ENCODE measurements around the gene ITGB2. TPM values are rescaled to one million over a fixed set of nuclear protein-coding genes. Genes with fewer than 3 reads are reported as not detected.

ITGB2 gene
- total RNA-seq, 1 donor from 2014 or later: 19.8 TPM

- H3K27ac ChIP-seq (ENCODE audit: low read depth, low read length): no peak overlapping the region
- no peaks in the 10 kb centered on the region for H3K9me3 ChIP-seq (ENCODE audit: control insufficient read depth in 3 of 3, low read length in 3 of 3)
- H3K27me3 ChIP-seq (ENCODE audit: control insufficient read depth in 3 of 3, insufficient read depth in 3 of 3, low read length in 3 of 3): no peaks in the 10 kb centered on the region
- H3K9ac ChIP-seq (ENCODE audit: low read depth in 1 of 3, low read length in 3 of 3): peak overlapping the region in 1 of 3 donors; percentile 50
- no peak overlapping the region for H3K4me3 ChIP-seq (ENCODE audit: low read length in 3 of 3)
- peaks cover 30 to 40% (median 32%) of the 10 kb centered on the region in 3 donors for H3K4me1 ChIP-seq (ENCODE audit: control insufficient read depth in 3 of 3, insufficient read depth in 3 of 3, low read length in 3 of 3)
- peaks cover 19 to 25% (median 20%) of the 10 kb centered on the region in 3 donors for H3K36me3 ChIP-seq (ENCODE audit: control insufficient read depth in 3 of 3, insufficient read depth in 3 of 3, low read length in 3 of 3)
Observed at GRCh38 chr21:44941567-44941966, 20.9 kb upstream of the ITGB2 start.

GRCh38 chr21:44940116-44940631, 19.5 kb upstream of the ITGB2 start:
- Histone ChIP-seq H3K4me3 (ENCODE audit: low read length in 3 of 3) (peak overlapping the region; percentile 81 to 93 (median 90)), H3K9ac (ENCODE audit: low read depth in 1 of 3, low read length in 3 of 3) (peak overlapping the region; percentile 83 to 89 (median 86)), H3K27ac (ENCODE audit: low read depth, low read length) (no peak overlapping the region), H3K36me3 (ENCODE audit: control insufficient read depth in 3 of 3, insufficient read depth in 3 of 3, low read length in 3 of 3) (peaks cover 17 to 21% (median 17%) of the 10 kb centered on the region in 3 donors), H3K9me3 (ENCODE audit: control insufficient read depth in 3 of 3, low read length in 3 of 3) (no peaks in the 10 kb centered on the region), H3K4me1 (ENCODE audit: control insufficient read depth in 3 of 3, insufficient read depth in 3 of 3, low read length in 3 of 3) (peaks cover 28 to 36% (median 29%) of the 10 kb centered on the region in 3 donors), H3K27me3 (ENCODE audit: control insufficient read depth in 3 of 3, insufficient read depth in 3 of 3, low read length in 3 of 3) (peaks cover 0 to 4% (median 0%) of the 10 kb centered on the region in 3 donors)

- H3K4me1 ChIP-seq (ENCODE audit: control insufficient read depth in 3 of 3, insufficient read depth in 3 of 3, low read length in 3 of 3): peaks cover 28 to 36% (median 29%) of the 10 kb centered on the region in 3 donors
- H3K9me3 ChIP-seq (ENCODE audit: control insufficient read depth in 3 of 3, low read length in 3 of 3): no peaks in the 10 kb centered on the region
- H3K4me3 ChIP-seq (ENCODE audit: low read length in 3 of 3): peak within 1 kb of the TSS; percentile 81 to 93 (median 90)
- H3K9ac ChIP-seq (ENCODE audit: low read depth in 1 of 3, low read length in 3 of 3): peak within 1 kb of the TSS; percentile 83 to 89 (median 89)
- peaks cover 12 to 15% (median 13%) of the 10 kb centered on the region in 3 donors for H3K36me3 ChIP-seq (ENCODE audit: control insufficient read depth in 3 of 3, insufficient read depth in 3 of 3, low read length in 3 of 3)
- H3K27ac ChIP-seq (ENCODE audit: low read depth, low read length): peak within 1 kb of the TSS; percentile 25
- H3K27me3 ChIP-seq (ENCODE audit: control insufficient read depth in 3 of 3, insufficient read depth in 3 of 3, low read length in 3 of 3): peaks cover 0 to 10% (median 0%) of the 10 kb centered on the region in 3 donors
Observed at GRCh38 chr21:44939532-44940115, 18.9 kb upstream of the ITGB2 start, which contains the start of gene SLX9. Gene SLX9 (plus strand): TSS chr21:44940029. CDS start chr21:44940058, 29 bp downstream.

GRCh38 chr21:44938772-44939531, 18.3 kb upstream of the ITGB2 start:
- Histone ChIP-seq H3K36me3 (ENCODE audit: control insufficient read depth in 3 of 3, insufficient read depth in 3 of 3, low read length in 3 of 3) (peaks cover 5 to 10% (median 7%) of the 10 kb centered on the region in 3 donors), H3K9me3 (ENCODE audit: control insufficient read depth in 3 of 3, low read length in 3 of 3) (no peaks in the 10 kb centered on the region), H3K9ac (ENCODE audit: low read depth in 1 of 3, low read length in 3 of 3) (peak overlapping the region; percentile 70 to 89 (median 89)), H3K27ac (ENCODE audit: low read depth, low read length) (peak overlapping the region; percentile 25), H3K4me3 (ENCODE audit: low read length in 3 of 3) (peak overlapping the region; percentile 79 to 90 (median 81)), H3K27me3 (ENCODE audit: control insufficient read depth in 3 of 3, insufficient read depth in 3 of 3, low read length in 3 of 3) (peaks cover 2 to 16% (median 4%) of the 10 kb centered on the region in 3 donors), H3K4me1 (ENCODE audit: control insufficient read depth in 3 of 3, insufficient read depth in 3 of 3, low read length in 3 of 3) (peaks cover 28 to 37% (median 29%) of the 10 kb centered on the region in 3 donors)

- H3K4me1 ChIP-seq (ENCODE audit: control insufficient read depth in 3 of 3, insufficient read depth in 3 of 3, low read length in 3 of 3): peaks cover 19 to 39% (median 19%) of the 10 kb centered on the region in 3 donors
- H3K9me3 ChIP-seq (ENCODE audit: control insufficient read depth in 3 of 3, low read length in 3 of 3): no peaks in the 10 kb centered on the region
- H3K9ac ChIP-seq (ENCODE audit: low read depth in 1 of 3, low read length in 3 of 3): no peak overlapping the region
- H3K27me3 ChIP-seq (ENCODE audit: control insufficient read depth in 3 of 3, insufficient read depth in 3 of 3, low read length in 3 of 3): peaks cover 19 to 43% (median 36%) of the 10 kb centered on the region in 3 donors
- no peak overlapping the region for H3K4me3 ChIP-seq (ENCODE audit: low read length in 3 of 3)
- H3K36me3 ChIP-seq (ENCODE audit: control insufficient read depth in 3 of 3, insufficient read depth in 3 of 3, low read length in 3 of 3): peaks cover 0 to 2% (median 0%) of the 10 kb centered on the region in 3 donors
- no peak overlapping the region for H3K27ac ChIP-seq (ENCODE audit: low read depth, low read length)
Observed at GRCh38 chr21:44935533-44935927, 14.8 kb upstream of the ITGB2 start.

- Histone ChIP-seq H3K4me1 (ENCODE audit: control insufficient read depth in 3 of 3, insufficient read depth in 3 of 3, low read length in 3 of 3) (peaks cover 16 to 34% (median 17%) of the 10 kb centered on the region in 3 donors), H3K9ac (ENCODE audit: low read depth in 1 of 3, low read length in 3 of 3) (no peak overlapping the region), H3K9me3 (ENCODE audit: control insufficient read depth in 3 of 3, low read length in 3 of 3) (no peaks in the 10 kb centered on the region), H3K36me3 (ENCODE audit: control insufficient read depth in 3 of 3, insufficient read depth in 3 of 3, low read length in 3 of 3) (peaks cover 0 to 2% (median 0%) of the 10 kb centered on the region in 3 donors), H3K27ac (ENCODE audit: low read depth, low read length) (no peak overlapping the region), H3K4me3 (ENCODE audit: low read length in 3 of 3) (no peak overlapping the region), H3K27me3 (ENCODE audit: control insufficient read depth in 3 of 3, insufficient read depth in 3 of 3, low read length in 3 of 3) (peaks cover 22 to 43% (median 41%) of the 10 kb centered on the region in 3 donors)
Observed at GRCh38 chr21:44934797-44935532, 14.3 kb upstream of the ITGB2 start.

GRCh38 chr21:44934276-44934675, 13.6 kb upstream of the ITGB2 start:
- H3K27me3 ChIP-seq (ENCODE audit: control insufficient read depth in 3 of 3, insufficient read depth in 3 of 3, low read length in 3 of 3): peaks cover 28 to 47% (median 46%) of the 10 kb centered on the region in 3 donors
- no peak overlapping the region for H3K4me3 ChIP-seq (ENCODE audit: low read length in 3 of 3)
- H3K27ac ChIP-seq (ENCODE audit: low read depth, low read length): no peak overlapping the region
- H3K9ac ChIP-seq (ENCODE audit: low read depth in 1 of 3, low read length in 3 of 3): no peak overlapping the region
- peaks cover 15 to 30% (median 16%) of the 10 kb centered on the region in 3 donors for H3K4me1 ChIP-seq (ENCODE audit: control insufficient read depth in 3 of 3, insufficient read depth in 3 of 3, low read length in 3 of 3)
- H3K36me3 ChIP-seq (ENCODE audit: control insufficient read depth in 3 of 3, insufficient read depth in 3 of 3, low read length in 3 of 3): peaks cover 0 to 2% (median 0%) of the 10 kb centered on the region in 3 donors
- peaks cover 0 to 2% (median 0%) of the 10 kb centered on the region in 3 donors for H3K9me3 ChIP-seq (ENCODE audit: control insufficient read depth in 3 of 3, low read length in 3 of 3)

GRCh38 chr21:44933918-44934260, 13.2 kb upstream of the ITGB2 start:
- Histone ChIP-seq H3K9ac (ENCODE audit: low read depth in 1 of 3, low read length in 3 of 3) (no peak overlapping the region), H3K27me3 (ENCODE audit: control insufficient read depth in 3 of 3, insufficient read depth in 3 of 3, low read length in 3 of 3) (peaks cover 28 to 51% (median 46%) of the 10 kb centered on the region in 3 donors), H3K4me1 (ENCODE audit: control insufficient read depth in 3 of 3, insufficient read depth in 3 of 3, low read length in 3 of 3) (peaks cover 12 to 26% (median 12%) of the 10 kb centered on the region in 3 donors), H3K9me3 (ENCODE audit: control insufficient read depth in 3 of 3, low read length in 3 of 3) (peaks cover 0 to 2% (median 0%) of the 10 kb centered on the region in 3 donors), H3K36me3 (ENCODE audit: control insufficient read depth in 3 of 3, insufficient read depth in 3 of 3, low read length in 3 of 3) (peaks cover 0 to 2% (median 0%) of the 10 kb centered on the region in 3 donors), H3K4me3 (ENCODE audit: low read length in 3 of 3) (no peak overlapping the region), H3K27ac (ENCODE audit: low read depth, low read length) (no peak overlapping the region)

GRCh38 chr21:44933199-44933917, 12.7 kb upstream of the ITGB2 start:
- Histone ChIP-seq H3K27ac (ENCODE audit: low read depth, low read length) (no peak overlapping the region), H3K4me1 (ENCODE audit: control insufficient read depth in 3 of 3, insufficient read depth in 3 of 3, low read length in 3 of 3) (peaks cover 9 to 23% (median 9%) of the 10 kb centered on the region in 3 donors), H3K4me3 (ENCODE audit: low read length in 3 of 3) (no peak overlapping the region), H3K9me3 (ENCODE audit: control insufficient read depth in 3 of 3, low read length in 3 of 3) (peaks cover 0 to 2% (median 0%) of the 10 kb centered on the region in 3 donors), H3K27me3 (ENCODE audit: control insufficient read depth in 3 of 3, insufficient read depth in 3 of 3, low read length in 3 of 3) (peaks cover 30 to 52% (median 46%) of the 10 kb centered on the region in 3 donors), H3K9ac (ENCODE audit: low read depth in 1 of 3, low read length in 3 of 3) (no peak overlapping the region), H3K36me3 (ENCODE audit: control insufficient read depth in 3 of 3, insufficient read depth in 3 of 3, low read length in 3 of 3) (peaks cover 0 to 2% (median 0%) of the 10 kb centered on the region in 3 donors)

All from skeletal muscle tissue (tissue), 4 donors.